Mesendoderm (in vitro differentiated cells): Measurements from ENCODE around the gene SDK2.

Experiments
- DNase-seq: peaks from one replicate; pipeline ENCODE4 v3.0.0; 2013
- H2AK5ac ChIP-seq: 2 replicates; pipeline ENCODE4 v1.6.1; 2013; ENCODE audit warnings: low read length, inconsistent platforms
- H2BK120ac ChIP-seq: 2 replicates; pipeline ENCODE4 v1.6.1; 2013; ENCODE audit warnings: low read depth, mild to moderate bottlenecking, low read length, moderate library complexity, mixed read lengths
- H2BK15ac ChIP-seq: replicated peaks from 2 replicates; pipeline ENCODE4 v1.6.1; 2013; ENCODE audit warnings: low read depth, mild to moderate bottlenecking, moderate library complexity
- H2BK5ac ChIP-seq: 2 replicates; pipeline ENCODE4 v1.6.1; 2013; ENCODE audit warnings: low read length, inconsistent platforms
- H3K18ac ChIP-seq: 2 replicates; pipeline ENCODE4 v1.6.1; 2013; ENCODE audit warnings: mild to moderate bottlenecking, low read length, mixed read lengths
- H3K23ac ChIP-seq: one replicate; pipeline ENCODE4 v1.6.1; 2013; ENCODE audit warnings: low read length
- H3K27ac ChIP-seq: 2 replicates; pipeline ENCODE4 v1.5.1; 2013; ENCODE audit warnings: low read depth, mild to moderate bottlenecking, inconsistent platforms, low read length, moderate library complexity
- H3K27me3 ChIP-seq: 2 replicates; pipeline ENCODE4 v1.6.1; 2013; ENCODE audit warnings: low read length, control low read depth, mild to moderate bottlenecking, inconsistent platforms; ENCODE audit not compliant: insufficient read depth, poor library complexity
- H3K36me3 ChIP-seq: 2 replicates; pipeline ENCODE4 v1.6.1; 2013; ENCODE audit warnings: low read length, inconsistent platforms; ENCODE audit not compliant: control insufficient read depth, insufficient read depth
- H3K4ac ChIP-seq: one replicate; pipeline ENCODE4 v1.6.1; 2013; ENCODE audit warnings: low read depth, mild to moderate bottlenecking, low read length, moderate library complexity
- H3K4me1 ChIP-seq: 2 replicates; pipeline ENCODE4 v1.6.1; 2013; ENCODE audit warnings: low read depth, low read length, inconsistent platforms; ENCODE audit not compliant: control insufficient read depth
- H3K4me2 ChIP-seq: 2 replicates; pipeline ENCODE4 v1.6.1; 2013; ENCODE audit warnings: low read length
- H3K4me3 ChIP-seq: 2 replicates; pipeline ENCODE4 v1.5.1; 2013; ENCODE audit warnings: mild to moderate bottlenecking, low read length
- H3K56ac ChIP-seq: one replicate; pipeline ENCODE4 v1.6.1; 2013; ENCODE audit warnings: low read length
- H3K79me1 ChIP-seq: 2 replicates; pipeline ENCODE4 v1.6.1; 2013; ENCODE audit warnings: low read length, inconsistent platforms
- H3K79me2 ChIP-seq: 2 replicates; pipeline ENCODE4 v1.6.1; 2013; ENCODE audit warnings: mild to moderate bottlenecking, low read length; ENCODE audit not compliant: control insufficient read depth, insufficient read depth
- H3K9ac ChIP-seq: 2 replicates; pipeline ENCODE4 v1.6.1; 2013; ENCODE audit warnings: low read length, inconsistent platforms
- H4K5ac ChIP-seq: one replicate; pipeline ENCODE4 v1.6.1; 2013; ENCODE audit warnings: low read length
- H4K8ac ChIP-seq: one replicate; pipeline ENCODE4 v1.6.1; 2013; ENCODE audit warnings: low read depth, mild to moderate bottlenecking, control low read depth, low read length, moderate library complexity
- WGBS: extraction: QIAGEN DNeasy Blood & Tissue Kit; methylation state at CpG from one replicate; pipeline ENCODE4 v1.1.7; 2013; ENCODE audit warnings: low lambda C conversion rate, missing lambda C conversion rate; ENCODE audit not compliant: insufficient coverage; ENCODE audit errors: extremely low coverage; 5-methylcytosine and 5-hydroxymethylcytosine counted together

Gene SDK2

GRCh38 chr17:73561111-73561510 is 83.1 kb downstream of the SDK2 start:
- no peak overlapping the region for H3K4me3 ChIP-seq
- no peak for DNase-seq
- H3K27me3 ChIP-seq, result no peaks in the 10 kb centered on the region
- no peak overlapping the region for H2BK5ac ChIP-seq
- no peak overlapping the region for H3K56ac ChIP-seq
- no peak overlapping the region for H2BK120ac ChIP-seq
- peaks cover 3% of the 10 kb centered on the region for H3K4me1 ChIP-seq
- H3K23ac ChIP-seq, result no peak overlapping the region
- H3K4me2 ChIP-seq, result no peak overlapping the region
- WGBS, result no CpG with 5 or more reads among the region's 9 CpGs
- H4K8ac ChIP-seq, result no peak overlapping the region
- H4K5ac ChIP-seq, result no peak overlapping the region
- H3K4ac ChIP-seq, result no peak overlapping the region
- H3K36me3 ChIP-seq, result no peaks in the 10 kb centered on the region
- no peak overlapping the region for H2BK15ac ChIP-seq
- H3K9ac ChIP-seq, result no peak overlapping the region
- H3K18ac ChIP-seq, result no peak overlapping the region
- H3K79me2 ChIP-seq, result no peaks in the 10 kb centered on the region
- no peaks in the 10 kb centered on the region for H3K79me1 ChIP-seq
- H2AK5ac ChIP-seq, result peak overlapping the region; percentile 83
- H3K27ac ChIP-seq, result no peak overlapping the region

GRCh38 chr17:73560661-73561060 is 83.6 kb downstream of the SDK2 start:
- no peak overlapping the region for H2BK15ac ChIP-seq
- no peak overlapping the region for H4K5ac ChIP-seq
- no peak overlapping the region for H2AK5ac ChIP-seq
- no peak overlapping the region for H3K9ac ChIP-seq
- DNase-seq, result peak; percentile 69
- no peak overlapping the region for H3K4me2 ChIP-seq
- H3K27me3 ChIP-seq, result no peaks in the 10 kb centered on the region
- no peak overlapping the region for H2BK5ac ChIP-seq
- no peaks in the 10 kb centered on the region for H3K36me3 ChIP-seq
- no peak overlapping the region for H3K18ac ChIP-seq
- no peak overlapping the region for H3K4ac ChIP-seq
- no peak overlapping the region for H2BK120ac ChIP-seq
- no peak overlapping the region for H4K8ac ChIP-seq
- no peak overlapping the region for H3K4me3 ChIP-seq
- H3K23ac ChIP-seq, result no peak overlapping the region
- whole genome bisulfite sequencing, result no CpG with 5 or more reads among the region's 6 CpGs
- H3K4me1 ChIP-seq, result peaks cover 3% of the 10 kb centered on the region
- H3K79me1 ChIP-seq, result no peaks in the 10 kb centered on the region
- H3K79me2 ChIP-seq, result no peaks in the 10 kb centered on the region
- no peak overlapping the region for H3K56ac ChIP-seq
- no peak overlapping the region for H3K27ac ChIP-seq

- Histone ChIP-seq H4K5ac (no peak overlapping the region), H4K8ac (no peak overlapping the region), H3K23ac (peak overlapping the region; percentile 52), H2BK15ac (no peak overlapping the region), H3K79me1 (no peaks in the 10 kb centered on the region), H3K56ac (peak overlapping the region; percentile 56), H3K4me2 (no peak overlapping the region), H3K36me3 (no peaks in the 10 kb centered on the region), H3K4me1 (peaks cover 3% of the 10 kb centered on the region), H3K27ac (no peak overlapping the region), H2AK5ac (peak overlapping the region; percentile 79), H2BK5ac (no peak overlapping the region), H3K4ac (no peak overlapping the region), H2BK120ac (no peak overlapping the region), H3K18ac (no peak overlapping the region), H3K27me3 (no peaks in the 10 kb centered on the region), H3K79me2 (no peaks in the 10 kb centered on the region), H3K4me3 (no peak overlapping the region), H3K9ac (no peak overlapping the region)
- no peak for DNase-seq
- no CpG with 5 or more reads among the region's 6 CpGs for WGBS
These were observed 84.7 kb downstream of the SDK2 start for GRCh38 chr17:73559532-73559931.

- no peak overlapping the region for H3K9ac ChIP-seq
- no peak overlapping the region for H3K56ac ChIP-seq
- no peak overlapping the region for H2BK15ac ChIP-seq
- H3K36me3 ChIP-seq, result no peaks in the 10 kb centered on the region
- H3K79me2 ChIP-seq, result no peaks in the 10 kb centered on the region
- no peak for DNase-seq
- no peak overlapping the region for H3K27ac ChIP-seq
- H4K5ac ChIP-seq, result no peak overlapping the region
- no peak overlapping the region for H3K4me2 ChIP-seq
- H3K27me3 ChIP-seq, result no peaks in the 10 kb centered on the region
- no peak overlapping the region for H4K8ac ChIP-seq
- no peak overlapping the region for H2AK5ac ChIP-seq
- no peak overlapping the region for H3K23ac ChIP-seq
- no peak overlapping the region for H3K4ac ChIP-seq
- peaks cover 3% of the 10 kb centered on the region for H3K4me1 ChIP-seq
- no peak overlapping the region for H2BK5ac ChIP-seq
- no peaks in the 10 kb centered on the region for H3K79me1 ChIP-seq
- H2BK120ac ChIP-seq, result no peak overlapping the region
- H3K18ac ChIP-seq, result no peak overlapping the region
- no CpG with 5 or more reads among the region's 13 CpGs for WGBS
- no peak overlapping the region for H3K4me3 ChIP-seq
These were observed 88.9 kb downstream of the SDK2 start for GRCh38 chr17:73555199-73555960.

GRCh38 chr17:73554498-73554897 is 89.7 kb downstream of the SDK2 start:
- H4K5ac ChIP-seq, result no peak overlapping the region
- H2BK15ac ChIP-seq, result no peak overlapping the region
- no peaks in the 10 kb centered on the region for H3K79me1 ChIP-seq
- no peaks in the 10 kb centered on the region for H3K4me1 ChIP-seq
- no peaks in the 10 kb centered on the region for H3K27me3 ChIP-seq
- no peak overlapping the region for H3K56ac ChIP-seq
- H3K9ac ChIP-seq, result no peak overlapping the region
- H3K27ac ChIP-seq, result no peak overlapping the region
- no peak overlapping the region for H4K8ac ChIP-seq
- H3K4me3 ChIP-seq, result no peak overlapping the region
- DNase-seq, result no peak
- no peak overlapping the region for H3K4ac ChIP-seq
- no peak overlapping the region for H3K23ac ChIP-seq
- H3K4me2 ChIP-seq, result no peak overlapping the region
- H2BK5ac ChIP-seq, result no peak overlapping the region
- no peak overlapping the region for H3K18ac ChIP-seq
- H2AK5ac ChIP-seq, result no peak overlapping the region
- H3K79me2 ChIP-seq, result no peaks in the 10 kb centered on the region
- no peaks in the 10 kb centered on the region for H3K36me3 ChIP-seq
- H2BK120ac ChIP-seq, result no peak overlapping the region

- H3K27ac ChIP-seq, result no peak overlapping the region
- no peaks in the 10 kb centered on the region for H3K79me1 ChIP-seq
- no peaks in the 10 kb centered on the region for H3K36me3 ChIP-seq
- no peak overlapping the region for H3K4me3 ChIP-seq
- H3K79me2 ChIP-seq, result no peaks in the 10 kb centered on the region
- H3K56ac ChIP-seq, result no peak overlapping the region
- H3K23ac ChIP-seq, result no peak overlapping the region
- no peak overlapping the region for H2BK5ac ChIP-seq
- H3K4me2 ChIP-seq, result no peak overlapping the region
- no peak overlapping the region for H4K5ac ChIP-seq
- no peaks in the 10 kb centered on the region for H3K4me1 ChIP-seq
- no peak overlapping the region for H2AK5ac ChIP-seq
- no peak overlapping the region for H3K9ac ChIP-seq
- no peak overlapping the region for H3K18ac ChIP-seq
- H4K8ac ChIP-seq, result no peak overlapping the region
- no peaks in the 10 kb centered on the region for H3K27me3 ChIP-seq
- no peak overlapping the region for H2BK15ac ChIP-seq
- no peak overlapping the region for H2BK120ac ChIP-seq
- no peak overlapping the region for H3K4ac ChIP-seq
- DNase-seq, result no peak
- no CpG with 5 or more reads among the region's 2 CpGs for WGBS
These were observed 90.9 kb downstream of the SDK2 start for GRCh38 chr17:73553311-73553710.
